PC-9 (cell line): ENCODE measurements around the gene ARHGAP24. TPM values are rescaled to one million over a fixed set of nuclear protein-coding genes. Genes with fewer than 3 reads are reported as not detected.
"Not testable (repeated sequence)": the region's sequence is repeated elsewhere in the genome, so short reads cannot be mapped to it uniquely, and the experiment has no call there.

Experiments
- BruUV-seq: library from RNA; stranded (reverse); fragments of 400-500 nt; replicated peaks from 2 replicates; lab custom pipeline; 2021; lab: Mats Ljungman, UMichigan
- CTCF ChIA-PET: fragments of 300-600 bp; sonication (Branson Sonifier 250); formaldehyde crosslinking; loops from one replicate; lab custom pipeline; 2022; ENCODE audit warnings: antibody characterized with exemption; lab: Charles Lee
- POLR2A ChIA-PET: fragments of 300-600 bp; sonication (Branson Sonifier 250); formaldehyde crosslinking; loops from one replicate; lab custom pipeline; 2022; ENCODE audit warnings: antibody characterized with exemption; ENCODE audit not compliant: unreplicated experiment; lab: Charles Lee
- DNase-seq, 2 experiments: peaks; one replicate each; pipeline versions ENCODE4 v3.0.0 to v3.0.0-alpha.2; 2015 to 2022; ENCODE audit warnings: mixed read lengths in 1 of 2
- H2AFZ ChIP-seq: fragments of 200-600 bp; sonication (generic); 2 replicates; pipeline ENCODE4 v1.8.1; 2017; ENCODE audit warnings: antibody characterized with exemption
- H3F3A ChIP-seq: fragments of 200-600 bp; sonication (generic); 2 replicates; pipeline ENCODE4 v1.8.1; 2017; ENCODE audit warnings: antibody characterized with exemption, mild to moderate bottlenecking, low read depth; ENCODE audit not compliant: insufficient read depth
- H3K27ac ChIP-seq: fragments of 200-600 bp; sonication (generic); 2 replicates; pipeline ENCODE4 v1.6.1; 2016; ENCODE audit warnings: mixed run types
- H3K27me3 ChIP-seq: fragments of 200-600 bp; sonication (generic); 2 replicates; pipeline ENCODE4 v1.6.1; 2016; ENCODE audit warnings: low read depth, mixed run types; ENCODE audit not compliant: insufficient read depth
- H3K36me3 ChIP-seq: fragments of 200-600 bp; sonication (generic); 2 replicates; pipeline ENCODE4 v1.6.1; 2016; ENCODE audit warnings: low read depth, mixed run types
- H3K4me1 ChIP-seq: fragments of 200-600 bp; sonication (generic); replicated peaks from 2 replicates; pipeline ENCODE4 v1.6.1; 2016; ENCODE audit warnings: mixed run types; ENCODE audit not compliant: insufficient read depth
- H3K4me2 ChIP-seq: fragments of 200-600 bp; sonication (generic); 2 replicates; pipeline ENCODE4 v1.6.1; 2017; ENCODE audit warnings: mixed run types
- H3K4me3 ChIP-seq: fragments of 200-600 bp; sonication (generic); 2 replicates; pipeline ENCODE4 v1.6.1; 2016; ENCODE audit warnings: mixed run types
- H3K79me2 ChIP-seq: fragments of 200-600 bp; sonication (generic); 2 replicates; pipeline ENCODE4 v1.6.1; 2017; ENCODE audit warnings: low read depth, mixed run types
- H3K9me2 ChIP-seq: fragments of 200-600 bp; sonication (generic); 2 replicates; pipeline ENCODE4 v1.8.1; 2017; ENCODE audit warnings: mild to moderate bottlenecking; ENCODE audit not compliant: insufficient read depth
- H3K9me3 ChIP-seq: fragments of 200-600 bp; sonication (generic); 2 replicates; pipeline ENCODE4 v1.8.1; 2016; ENCODE audit warnings: low read depth; ENCODE audit not compliant: insufficient read depth
- H4K20me1 ChIP-seq: fragments of 200-600 bp; sonication (generic); 2 replicates; pipeline ENCODE4 v1.8.1; 2017; ENCODE audit not compliant: insufficient read depth
- CTCF ChIP-seq: fragments of 200-600 bp; sonication (generic); conservative IDR thresholded peaks from 2 replicates; pipeline ENCODE4 v1.6.1; 2017; ENCODE audit warnings: mixed run types, antibody characterized with exemption, mild to moderate bottlenecking, moderate library complexity
- EZH2 ChIP-seq: fragments of 200-600 bp; sonication (generic); IDR thresholded peaks from 2 replicates; pipeline ENCODE4 v1.8.0; 2017; ENCODE audit warnings: antibody characterized with exemption, low read depth
- intact Hi-C: fragments of 100-400 bp; cut with micrococcal nuclease; formaldehyde crosslinking; loops from one replicate; pipeline ENCODE4 v1.10.0; 2022; ENCODE audit not compliant: unreplicated experiment
- total RNA-seq: library from RNA; stranded (reverse); gene quantifications from 2 replicates; pipeline ENCODE4 v1.2.3, GENCODE V29; 2021

Gene ARHGAP24
- total RNA-seq, 1 experiment from 2014 or later = 2.2 TPM

GRCh38 chr4:85659610-85660218 is 184.8 kb downstream of the ARHGAP24 start:
- ChIA-PET POLR2A (interaction anchor here (0.7 kb wide), 2 partner anchors 104 to 914 kb away, joined by 4 to 5 read pairs; no protein-coding TSS in a partner anchor), CTCF (no interaction called here)
- Histone ChIP-seq H3K4me1 (no peaks in the 10 kb centered on the region), H3K27ac (no peak overlapping the region), H4K20me1 (no peaks in the 10 kb centered on the region), H3K4me2 (no peak overlapping the region), H3K79me2 (no peaks in the 10 kb centered on the region), H3K27me3 (no peaks in the 10 kb centered on the region), H3K4me3 (no peak overlapping the region), H3K9me2 (no peaks in the 10 kb centered on the region), H3K9me3 (no peaks in the 10 kb centered on the region), H2AFZ (no peak overlapping the region), H3K36me3 (no peaks in the 10 kb centered on the region), H3F3A (no peaks in the 10 kb centered on the region)
- TF ChIP-seq CTCF (no peak), EZH2 (no peak)
- intact Hi-C loops = no loop called here
- no peak for DNase-seq
- no TSS peak for BruUV-seq

- H3K4me2 ChIP-seq, H3K9me3 ChIP-seq, POLR2A ChIA-PET, H3F3A ChIP-seq, intact Hi-C loops, H3K9me2 ChIP-seq, H3K36me3 ChIP-seq, H3K4me3 ChIP-seq, H2AFZ ChIP-seq, H3K4me1 ChIP-seq, BruUV-seq, CTCF ChIA-PET, H3K27ac ChIP-seq, H4K20me1 ChIP-seq, DNase-seq, H3K79me2 ChIP-seq, H3K27me3 ChIP-seq: not testable (repeated sequence)
These were observed 191.7 kb downstream of the ARHGAP24 start for GRCh38 chr4:85666625-85667024.

- H4K20me1 ChIP-seq = no peaks in the 10 kb centered on the region
- no peaks in the 10 kb centered on the region for H3K9me2 ChIP-seq
- no peaks in the 10 kb centered on the region for H3F3A ChIP-seq
- no peaks in the 10 kb centered on the region for H3K27me3 ChIP-seq
- intact Hi-C loops = no loop called here
- no TSS peak for BruUV-seq
- no peak for TF ChIP-seq EZH2
- TF ChIP-seq CTCF = no peak
- no peaks in the 10 kb centered on the region for H3K36me3 ChIP-seq
- POLR2A ChIA-PET = no interaction called here
- H3K4me2 ChIP-seq = no peak overlapping the region
- no peak for DNase-seq
- H3K79me2 ChIP-seq = no peaks in the 10 kb centered on the region
- CTCF ChIA-PET = no interaction called here
- no peaks in the 10 kb centered on the region for H3K4me1 ChIP-seq
- H2AFZ ChIP-seq = no peak overlapping the region
- H3K27ac ChIP-seq = no peak overlapping the region
- H3K9me3 ChIP-seq = no peaks in the 10 kb centered on the region
- H3K4me3 ChIP-seq = no peak overlapping the region
These were observed 194.3 kb downstream of the ARHGAP24 start for GRCh38 chr4:85669204-85669603.
